ENCODE measurements around the gene KDM4B.

DNA sequence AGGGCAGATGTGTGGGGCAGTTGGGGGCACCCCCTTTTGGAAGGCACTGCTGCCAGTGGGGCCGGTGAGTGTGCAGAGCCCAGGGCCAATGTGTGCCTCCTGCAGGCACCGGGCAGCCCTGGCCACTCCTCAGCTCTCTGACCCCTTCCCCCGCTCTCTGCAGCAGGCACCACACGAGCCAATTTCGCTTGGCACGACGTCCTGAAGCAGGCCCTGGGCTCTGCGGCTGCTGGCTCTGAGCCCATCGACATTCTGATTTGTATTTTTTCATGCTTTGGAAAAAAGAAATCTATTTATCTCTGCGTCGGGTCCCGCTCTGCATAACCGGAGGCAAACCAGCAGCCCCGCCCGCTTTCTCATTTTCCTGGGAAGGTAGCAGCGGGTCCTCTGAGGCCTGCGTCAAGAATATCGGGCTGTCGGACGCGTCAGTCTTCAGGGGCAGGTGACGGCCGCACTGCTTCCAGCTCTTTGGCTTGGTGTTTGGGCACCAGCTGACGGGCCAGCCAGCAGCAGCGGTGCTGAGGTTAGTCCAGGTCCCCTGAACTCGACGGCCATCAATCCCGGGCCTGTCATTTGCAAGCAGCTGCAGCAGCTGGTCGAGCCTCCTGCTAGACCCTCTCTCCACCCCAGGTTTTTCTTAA lies 134.3 kb downstream of the KDM4B start:
- TF ChIP-seq POLR2A (IDR thresholded peaks at IDR 0.05), result no peak
- no peak for TF ChIP-seq CTCF (IDR thresholded peaks at IDR 0.05)
